ENCODE data around the gene CNTNAP3B. TPM values are rescaled to one million over a fixed set of nuclear protein-coding genes. Genes with fewer than 3 reads are reported as not detected.

Gene CNTNAP3B
- total RNA-seq, result 149 and 231 TPM in 2 replicates

DNA sequence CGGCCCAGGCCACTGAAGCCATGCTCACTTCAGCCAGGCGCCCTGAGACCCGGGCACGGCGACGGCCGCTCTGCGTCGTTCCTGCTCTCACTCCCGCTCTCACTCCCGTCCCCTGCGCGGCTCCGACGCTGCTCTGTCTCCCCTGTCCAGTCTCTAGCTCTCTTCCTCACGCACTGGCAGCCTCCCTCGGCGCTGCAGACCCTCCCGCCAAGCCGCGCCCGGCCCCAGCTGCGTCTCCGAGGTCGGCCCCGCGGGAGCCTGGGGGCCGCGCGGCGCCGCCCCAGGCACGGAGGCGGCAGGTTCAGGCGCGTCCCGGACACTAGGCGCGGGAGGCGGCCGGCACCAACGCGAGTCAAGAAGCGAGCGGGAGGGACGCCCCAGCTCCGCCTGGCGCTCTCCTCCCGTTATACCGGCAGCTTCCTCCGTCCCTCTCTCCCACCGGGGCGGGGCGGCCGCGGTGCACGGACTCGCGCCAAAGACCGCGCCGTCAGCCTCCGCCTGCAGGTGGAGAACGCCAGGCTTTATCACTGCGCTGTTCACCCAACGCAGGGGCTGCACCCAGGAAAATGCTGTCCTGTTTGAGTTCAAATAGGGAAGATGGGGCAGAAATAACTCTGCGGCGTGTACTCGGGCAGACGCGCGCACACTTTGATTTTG lies at the start of gene CNTNAP3B:
TSS of gene CNTNAP3B (minus strand) at position 354 of the 657 bp plus-strand sequence. CDS start at position 22, 332 bp downstream.

Small RNAs within 50 kb of the gene (small RNA-seq; reads per million reads assigned to genes)
- not detected for gene RN7SL343P

Other genes with a start within 250 kb of the CNTNAP3B start
- not detected in 2 replicates for gene SPATA31A6, start 54.2 kb upstream of the CNTNAP3B start, total RNA-seq

All from thoracic aorta endothelial cell (primary cell).